DMS153 treated with DMSO at 0.1 percent for 48 hours (cell line): Measurements from ENCODE around the gene PIGW.

Source experiments
- DNase-seq: peaks from one replicate; lab custom pipeline; 2025; ENCODE audit not compliant: unreplicated experiment; lab: John Stamatoyannopoulos, UW

Gene PIGW

GRCh38 chr17:36534840-36535668 is at the start of gene PIGW, which contains the start of gene MYO19:
Gene PIGW, plus strand, starts transcription at chr17:36534987. Its CDS starts 2,115 bp downstream, at chr17:36537102.
Gene MYO19, minus strand, starts transcription at chr17:36534868. Its CDS starts 2,330 bp downstream, at chr17:36532538.
- DNase-seq, result peak; percentile 69

- DNase-seq, result no peak
These were observed 49.8 kb upstream of the PIGW start for GRCh38 chr17:36485027-36485426.

- DNase-seq, result no peak
These were observed 49.0 kb upstream of the PIGW start for GRCh38 chr17:36485805-36486203.

GRCh38 chr17:36486204-36487194 is 48.3 kb upstream of the PIGW start, which contains the start of gene ZNHIT3:
Gene ZNHIT3, plus strand, starts transcription at chr17:36486681. Its CDS starts 19 bp downstream, at chr17:36486700.
- DNase-seq, result peak; percentile 91

GRCh38 chr17:36493956-36494355 is 40.8 kb upstream of the PIGW start:
- no peak for DNase-seq

- DNase-seq, result no peak
These were observed 40.1 kb upstream of the PIGW start for GRCh38 chr17:36494674-36495073.

GRCh38 chr17:36495076-36495578 is 39.7 kb upstream of the PIGW start:
- DNase-seq, result no peak

GRCh38 chr17:36496018-36496789 is 38.6 kb upstream of the PIGW start:
- no peak for DNase-seq

- no peak for DNase-seq
These were observed 36.6 kb upstream of the PIGW start for GRCh38 chr17:36498155-36498554.

- DNase-seq, result no peak
These were observed 36.1 kb upstream of the PIGW start for GRCh38 chr17:36498560-36499300.

- DNase-seq, result no peak
These were observed 34.0 kb upstream of the PIGW start for GRCh38 chr17:36500745-36501225.

- DNase-seq, result no peak
These were observed 33.4 kb upstream of the PIGW start for GRCh38 chr17:36501351-36501750.

- DNase-seq, result no peak
These were observed 32.8 kb upstream of the PIGW start for GRCh38 chr17:36501963-36502362.

- no peak for DNase-seq
These were observed 31.2 kb upstream of the PIGW start for GRCh38 chr17:36503456-36504155.

GRCh38 chr17:36504156-36504545 is 30.6 kb upstream of the PIGW start:
- no peak for DNase-seq

GRCh38 chr17:36505171-36505570 is 29.6 kb upstream of the PIGW start:
- no peak for DNase-seq

GRCh38 chr17:36506249-36506826 is 28.4 kb upstream of the PIGW start:
- no peak for DNase-seq

- no peak for DNase-seq
These were observed 28.0 kb upstream of the PIGW start for GRCh38 chr17:36506831-36507230.

GRCh38 chr17:36507266-36507665 is 27.5 kb upstream of the PIGW start:
- no peak for DNase-seq
